ENCODE results near the gene LENG8.

DNA sequence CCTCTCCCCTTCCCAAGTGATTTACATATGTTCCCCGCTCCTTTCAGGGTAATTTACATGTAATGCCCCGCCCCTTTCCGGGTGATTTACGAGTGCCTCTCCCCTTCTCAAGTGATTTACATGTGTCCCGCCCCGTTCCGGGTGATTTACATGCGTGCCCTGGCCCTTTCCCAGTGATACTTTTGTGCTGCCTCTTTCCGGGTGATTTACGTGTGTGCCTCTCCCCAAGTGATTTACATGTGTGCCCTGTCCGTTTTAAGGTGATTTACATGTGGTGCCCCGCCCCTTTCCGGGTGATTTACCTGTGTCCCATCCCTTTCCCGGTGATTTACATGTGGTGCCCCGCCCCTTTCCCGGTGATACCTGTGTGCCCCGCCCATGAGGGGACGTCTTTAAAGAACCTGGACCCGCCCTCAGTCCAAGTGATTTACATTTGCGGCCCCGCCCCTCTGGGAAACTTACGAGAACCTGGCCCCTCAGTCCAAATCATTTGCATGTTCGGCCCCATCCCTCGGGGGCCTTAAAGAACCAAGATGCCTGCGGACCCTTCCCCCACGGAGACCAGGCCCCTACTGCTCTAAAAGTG is 15.1 kb downstream of the LENG8 start:
- TF ChIP-seq POLR2A (IDR thresholded peaks at IDR 0.05), result no peak
- TF ChIP-seq, protein P1, sequence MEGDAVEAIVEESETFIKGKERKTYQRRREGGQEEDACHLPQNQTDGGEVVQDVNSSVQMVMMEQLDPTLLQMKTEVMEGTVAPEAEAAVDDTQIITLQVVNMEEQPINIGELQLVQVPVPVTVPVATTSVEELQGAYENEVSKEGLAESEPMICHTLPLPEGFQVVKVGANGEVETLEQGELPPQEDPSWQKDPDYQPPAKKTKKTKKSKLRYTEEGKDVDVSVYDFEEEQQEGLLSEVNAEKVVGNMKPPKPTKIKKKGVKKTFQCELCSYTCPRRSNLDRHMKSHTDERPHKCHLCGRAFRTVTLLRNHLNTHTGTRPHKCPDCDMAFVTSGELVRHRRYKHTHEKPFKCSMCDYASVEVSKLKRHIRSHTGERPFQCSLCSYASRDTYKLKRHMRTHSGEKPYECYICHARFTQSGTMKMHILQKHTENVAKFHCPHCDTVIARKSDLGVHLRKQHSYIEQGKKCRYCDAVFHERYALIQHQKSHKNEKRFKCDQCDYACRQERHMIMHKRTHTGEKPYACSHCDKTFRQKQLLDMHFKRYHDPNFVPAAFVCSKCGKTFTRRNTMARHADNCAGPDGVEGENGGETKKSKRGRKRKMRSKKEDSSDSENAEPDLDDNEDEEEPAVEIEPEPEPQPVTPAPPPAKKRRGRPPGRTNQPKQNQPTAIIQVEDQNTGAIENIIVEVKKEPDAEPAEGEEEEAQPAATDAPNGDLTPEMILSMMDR (IDR thresholded peaks at IDR 0.05), result no peak

All from lower leg skin (tissue), 3 donors.